Adrenal gland (tissue), 5 donors: ENCODE measurements around the gene ACOX3.

Experiments used
- POLR2A ChIP-seq, 2 donors: fragments of 450-650 bp; IDR thresholded peaks; one replicate each; pipeline ENCODE4 v1.6.1; 2017; ENCODE audit warnings: antibody characterized with exemption in 2 of 2, mild to moderate bottlenecking in 2 of 2, moderate library complexity in 1 of 2
- TF ChIP-seq, protein P1 (sequence below), 6 experiments: fragments of 450-650 bp in 4 of 6; fragments of 200-600 bp in 2 of 6; sonication (generic) in 1 of 6; IDR thresholded peaks; 1 replicate in 5 of 6; 2 replicates in 1 of 6; pipeline versions ENCODE4 v1.5.1 to v1.8.0; 2016 to 2021; ENCODE audit warnings: antibody characterized with exemption in 6 of 6, mild to moderate bottlenecking in 2 of 6, moderate library complexity in 1 of 6
- donor health status: DM: no; HTN: no; CAD: no.

DNA sequence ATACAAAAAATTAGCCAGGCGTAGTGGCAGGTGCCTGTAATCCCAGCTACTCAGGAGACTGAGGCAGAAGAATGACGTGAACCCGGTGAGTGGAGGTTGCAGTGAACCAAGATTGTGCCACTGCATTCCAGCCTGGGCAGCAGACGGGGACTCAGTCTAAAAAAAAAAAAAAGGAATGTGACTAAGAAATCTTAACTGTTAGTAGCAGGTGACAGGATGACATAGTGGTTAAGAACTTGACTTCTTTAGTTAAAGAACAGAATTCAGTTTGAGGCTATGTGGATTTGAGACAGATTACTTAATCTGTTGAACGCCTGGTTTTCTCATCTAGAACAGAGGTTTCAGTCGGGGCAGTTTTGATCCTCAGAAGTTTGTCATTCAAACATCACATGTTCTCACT, 3.3 kb upstream of the ACOX3 start:
- no peak for TF ChIP-seq POLR2A (IDR thresholded peaks at IDR 0.05)
- TF ChIP-seq, protein P1, sequence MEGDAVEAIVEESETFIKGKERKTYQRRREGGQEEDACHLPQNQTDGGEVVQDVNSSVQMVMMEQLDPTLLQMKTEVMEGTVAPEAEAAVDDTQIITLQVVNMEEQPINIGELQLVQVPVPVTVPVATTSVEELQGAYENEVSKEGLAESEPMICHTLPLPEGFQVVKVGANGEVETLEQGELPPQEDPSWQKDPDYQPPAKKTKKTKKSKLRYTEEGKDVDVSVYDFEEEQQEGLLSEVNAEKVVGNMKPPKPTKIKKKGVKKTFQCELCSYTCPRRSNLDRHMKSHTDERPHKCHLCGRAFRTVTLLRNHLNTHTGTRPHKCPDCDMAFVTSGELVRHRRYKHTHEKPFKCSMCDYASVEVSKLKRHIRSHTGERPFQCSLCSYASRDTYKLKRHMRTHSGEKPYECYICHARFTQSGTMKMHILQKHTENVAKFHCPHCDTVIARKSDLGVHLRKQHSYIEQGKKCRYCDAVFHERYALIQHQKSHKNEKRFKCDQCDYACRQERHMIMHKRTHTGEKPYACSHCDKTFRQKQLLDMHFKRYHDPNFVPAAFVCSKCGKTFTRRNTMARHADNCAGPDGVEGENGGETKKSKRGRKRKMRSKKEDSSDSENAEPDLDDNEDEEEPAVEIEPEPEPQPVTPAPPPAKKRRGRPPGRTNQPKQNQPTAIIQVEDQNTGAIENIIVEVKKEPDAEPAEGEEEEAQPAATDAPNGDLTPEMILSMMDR (IDR thresholded peaks at IDR 0.05): no peak
